GM23338 (cell line): ENCODE data around the gene GTSE1. TPM values are rescaled to one million over a fixed set of nuclear protein-coding genes. Genes with fewer than 3 reads are reported as not detected.

Experiments used
- ATAC-seq: fragments of 200-7000 bp; cut with Tn5 transposase; 3 replicates; pipeline ENCODE4 v1.9.1; 2020
- DNase-seq: peaks from one replicate; pipeline ENCODE4 v3.0.0-alpha.2; 2015; ENCODE audit warnings: low spot score
- H2AFZ ChIP-seq: fragments of 200-600 bp; sonication (generic); 2 replicates; pipeline ENCODE4 v1.8.0; 2016; ENCODE audit warnings: antibody characterized with exemption, mild to moderate bottlenecking, moderate library complexity
- H3F3A ChIP-seq: fragments of 200-600 bp; sonication (generic); replicated peaks from 2 replicates; pipeline ENCODE4 v1.8.0; 2017; ENCODE audit warnings: antibody characterized with exemption, mixed run types, low read depth
- H3K27ac ChIP-seq: fragments of 200-600 bp; sonication (generic); 2 replicates; pipeline ENCODE4 v1.6.1; 2016; ENCODE audit warnings: low read depth
- H3K27me3 ChIP-seq: fragments of 200-600 bp; sonication (generic); 2 replicates; pipeline ENCODE4 v1.8.0; 2016; ENCODE audit warnings: mild to moderate bottlenecking, mixed run types, moderate library complexity; ENCODE audit not compliant: insufficient read depth
- H3K36me3 ChIP-seq: fragments of 200-600 bp; sonication (generic); 2 replicates; pipeline ENCODE4 v1.8.0; 2016; ENCODE audit warnings: mild to moderate bottlenecking; ENCODE audit not compliant: insufficient read depth
- H3K4me1 ChIP-seq: fragments of 200-600 bp; sonication (generic); 2 replicates; pipeline ENCODE4 v1.8.0; 2016; ENCODE audit warnings: mild to moderate bottlenecking, moderate library complexity; ENCODE audit not compliant: insufficient read depth
- H3K4me2 ChIP-seq: fragments of 200-600 bp; sonication (generic); 2 replicates; pipeline ENCODE4 v1.7.1; 2017; ENCODE audit warnings: mixed run types
- H3K4me3 ChIP-seq: fragments of 200-600 bp; sonication (generic); 2 replicates; pipeline ENCODE4 v1.6.1; 2016; ENCODE audit warnings: mixed run types
- H3K79me2 ChIP-seq: fragments of 200-600 bp; sonication (generic); replicated peaks from 2 replicates; pipeline ENCODE4 v1.8.0; 2017; ENCODE audit warnings: mild to moderate bottlenecking; ENCODE audit not compliant: insufficient read depth
- H3K9me2 ChIP-seq: fragments of 200-600 bp; sonication (generic); 2 replicates; pipeline ENCODE4 v1.8.0; 2017; ENCODE audit not compliant: insufficient read depth
- H4K20me1 ChIP-seq: fragments of 200-600 bp; sonication (generic); replicated peaks from 2 replicates; pipeline ENCODE4 v1.8.0; 2017; ENCODE audit warnings: mild to moderate bottlenecking; ENCODE audit not compliant: insufficient read depth
- H3K27ac Mint-ChIP-seq: 2 replicates; pipeline ENCODE4 v1.8.0; 2020; ENCODE audit warnings: inconsistent platforms, mild to moderate bottlenecking, moderate library complexity, mixed read lengths
- H3K27me3 Mint-ChIP-seq: 3 replicates; pipeline ENCODE4 v1.8.0; 2022; ENCODE audit warnings: low read depth, mild to moderate bottlenecking, moderate library complexity, mixed read lengths, inconsistent platforms; ENCODE audit not compliant: insufficient read depth, poor library complexity
- H3K36me3 Mint-ChIP-seq: 3 replicates; pipeline ENCODE4 v1.8.0; 2021; ENCODE audit warnings: low read depth, mild to moderate bottlenecking, inconsistent platforms, moderate library complexity, mixed read lengths
- H3K4me1 Mint-ChIP-seq: 3 replicates; pipeline ENCODE4 v1.8.0; 2020; ENCODE audit warnings: mild to moderate bottlenecking, inconsistent platforms, mixed read lengths
- H3K4me3 Mint-ChIP-seq: 3 replicates; pipeline ENCODE4 v1.8.0; 2021; ENCODE audit warnings: moderate library complexity, mild to moderate bottlenecking, inconsistent platforms, mixed read lengths
- H3K9me3 Mint-ChIP-seq: 3 replicates; pipeline ENCODE4 v1.8.0; 2020; ENCODE audit warnings: moderate library complexity, mild to moderate bottlenecking, inconsistent platforms, mixed read lengths
- CREB1 ChIP-seq: fragments of 250-450 bp; sonication (Bioruptor Pico); IDR thresholded peaks from 2 replicates; pipeline ENCODE4 v1.5.0; 2020; ENCODE audit warnings: low read depth, mild to moderate bottlenecking, moderate library complexity
- CTCF ChIP-seq, 2 experiments: fragments of 200-600 bp in 1 of 2; sonication (generic) in 1 of 2; conservative IDR thresholded peaks; 2 replicates each; pipeline versions ENCODE4 v1.5.1 to v1.6.1; 2016 to 2017; ENCODE audit warnings: antibody characterized with exemption in 2 of 2, low read depth in 2 of 2, mild to moderate bottlenecking in 2 of 2, moderate library complexity in 1 of 2
- ETS1 ChIP-seq: IDR thresholded peaks from 2 replicates; pipeline ENCODE4 v1.6.1; 2016; ENCODE audit warnings: antibody characterized with exemption
- EZH2 ChIP-seq: fragments of 200-600 bp; sonication (generic); IDR thresholded peaks from one replicate; pipeline ENCODE4 v1.8.0; 2017; ENCODE audit warnings: antibody characterized with exemption, mild to moderate bottlenecking, low read depth; ENCODE audit not compliant: unreplicated experiment
- EZH2phosphoT487 ChIP-seq: fragments of 200-600 bp; sonication (generic); IDR thresholded peaks from one replicate; pipeline ENCODE4 v1.8.1; 2018; ENCODE audit warnings: antibody characterized with exemption; ENCODE audit not compliant: unreplicated experiment
- JUNB ChIP-seq: IDR thresholded peaks from one replicate; pipeline ENCODE4 v1.6.1; 2016; ENCODE audit warnings: antibody characterized with exemption; ENCODE audit not compliant: unreplicated experiment
- NANOG ChIP-seq: IDR thresholded peaks from 2 replicates; pipeline ENCODE4 v1.6.1; 2016; ENCODE audit warnings: antibody characterized with exemption, borderline replicate concordance
- POLR2AphosphoS5 ChIP-seq: IDR thresholded peaks from 2 replicates; pipeline ENCODE4 v1.6.1; 2016; ENCODE audit warnings: antibody characterized with exemption, low read depth
- REST ChIP-seq: IDR thresholded peaks from one replicate; pipeline ENCODE4 v1.6.1; 2018; ENCODE audit warnings: antibody characterized with exemption; ENCODE audit not compliant: unreplicated experiment
- STAT1 ChIP-seq: IDR thresholded peaks from one replicate; pipeline ENCODE4 v1.6.1; 2016; ENCODE audit warnings: antibody characterized with exemption; ENCODE audit not compliant: unreplicated experiment
- ZNF114 ChIP-seq: fragments of 250-450 bp; sonication (Bioruptor Pico); IDR thresholded peaks from 2 replicates; pipeline ENCODE4 v1.5.0; 2020; ENCODE audit warnings: mild to moderate bottlenecking, moderate library complexity
- ZNF331 ChIP-seq: fragments of 250-450 bp; sonication (Bioruptor Pico); IDR thresholded peaks from 2 replicates; pipeline ENCODE4 v1.5.0; 2020; ENCODE audit warnings: low read depth, mild to moderate bottlenecking, moderate library complexity
- ZNF462 ChIP-seq: fragments of 250-450 bp; sonication (Bioruptor Pico); IDR thresholded peaks from 2 replicates; pipeline ENCODE4 v1.5.0; 2020; ENCODE audit warnings: mild to moderate bottlenecking, moderate library complexity
- polyA plus RNA-seq: library from polyadenylated mRNA; unstranded; fragments of >200 nt; fragmentation: Nextera tagmentation; extraction: Ambion mirVana; gene quantifications from 2 replicates; pipeline ENCODE4 v1.2.1, GENCODE V29; 2016
- total RNA-seq: library from RNA; depleted of rRNA; stranded (reverse); fragments of >200 nt; shearing (Covaris generic); gene quantifications from 2 replicates; pipeline ENCODE4 v1.2.3, GENCODE V29; 2014

Gene GTSE1
- total and polyA plus RNA-seq, 2 experiments from 2014 or later: 26.3 to 28.6 TPM

GRCh38 chr22:46272196-46272595, 24.5 kb upstream of the GTSE1 start:
- ATAC-seq: no peak
- no peak overlapping the region for H3K4me3 Mint-ChIP-seq
- Histone ChIP-seq H3K27ac (no peak overlapping the region), H3K27me3 (no peaks in the 10 kb centered on the region), H3K79me2 (no peaks in the 10 kb centered on the region), H3F3A (no peaks in the 10 kb centered on the region), H3K36me3 (peaks cover 16% of the 10 kb centered on the region; the same call in 1 of the 2 replicates), H3K4me3 (no peak overlapping the region), H3K4me2 (no peak overlapping the region), H4K20me1 (no peaks in the 10 kb centered on the region; the same call in none of the 2 replicates), H3K4me1 (no peaks in the 10 kb centered on the region), H2AFZ (no peak overlapping the region), H3K9me2 (no peaks in the 10 kb centered on the region)
- peaks cover 3% of the 10 kb centered on the region; the same call in 1 of the 3 replicates for H3K9me3 Mint-ChIP-seq
- H3K27me3 Mint-ChIP-seq: peaks cover 10% of the 10 kb centered on the region
- peaks cover 31% of the 10 kb centered on the region for H3K36me3 Mint-ChIP-seq
- H3K27ac Mint-ChIP-seq: no peak overlapping the region
- DNase-seq: no peak
- TF ChIP-seq ETS1 (no peak), CTCF (conservative IDR thresholded peaks at IDR 0.05; ENCODE audit: low read depth in 2 of 2) (no peak), POLR2AphosphoS5 (no peak), EZH2phosphoT487 (no peak), EZH2 (no peak), REST (no peak), CREB1 (CRISPR knock-in tag) (no peak), ZNF462 (no peak), STAT1 (no peak), JUNB (no peak), NANOG (no peak), ZNF114 (CRISPR knock-in tag) (no peak), ZNF331 (no peak)
- peaks cover 6% of the 10 kb centered on the region for H3K4me1 Mint-ChIP-seq
